ENCODE measurements around the gene GRM7. TPM values are rescaled to one million over a fixed set of nuclear protein-coding genes. Genes with fewer than 3 reads are reported as not detected.

The GRM7 gene
- total RNA-seq, 1 donor from 2014 or later = 9.9 TPM

GRCh38 chr3:7577513-7577912 lies 716.6 kb downstream of the GRM7 start:
- TF ChIP-seq, protein P1, sequence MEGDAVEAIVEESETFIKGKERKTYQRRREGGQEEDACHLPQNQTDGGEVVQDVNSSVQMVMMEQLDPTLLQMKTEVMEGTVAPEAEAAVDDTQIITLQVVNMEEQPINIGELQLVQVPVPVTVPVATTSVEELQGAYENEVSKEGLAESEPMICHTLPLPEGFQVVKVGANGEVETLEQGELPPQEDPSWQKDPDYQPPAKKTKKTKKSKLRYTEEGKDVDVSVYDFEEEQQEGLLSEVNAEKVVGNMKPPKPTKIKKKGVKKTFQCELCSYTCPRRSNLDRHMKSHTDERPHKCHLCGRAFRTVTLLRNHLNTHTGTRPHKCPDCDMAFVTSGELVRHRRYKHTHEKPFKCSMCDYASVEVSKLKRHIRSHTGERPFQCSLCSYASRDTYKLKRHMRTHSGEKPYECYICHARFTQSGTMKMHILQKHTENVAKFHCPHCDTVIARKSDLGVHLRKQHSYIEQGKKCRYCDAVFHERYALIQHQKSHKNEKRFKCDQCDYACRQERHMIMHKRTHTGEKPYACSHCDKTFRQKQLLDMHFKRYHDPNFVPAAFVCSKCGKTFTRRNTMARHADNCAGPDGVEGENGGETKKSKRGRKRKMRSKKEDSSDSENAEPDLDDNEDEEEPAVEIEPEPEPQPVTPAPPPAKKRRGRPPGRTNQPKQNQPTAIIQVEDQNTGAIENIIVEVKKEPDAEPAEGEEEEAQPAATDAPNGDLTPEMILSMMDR (conservative IDR thresholded peaks at IDR 0.05) = no peak
- Mint-ChIP-seq H3K9me3 (peaks cover 4% of the 10 kb centered on the region), H3K27ac (no peak overlapping the region), H3K4me1 (ENCODE audit: unreplicated experiment) (peaks cover 6% of the 10 kb centered on the region), H3K36me3 (peaks cover 3% of the 10 kb centered on the region), H3K4me3 (no peak overlapping the region), H3K27me3 (peaks cover 2% of the 10 kb centered on the region)
- DNase-seq (ENCODE audit: extremely low spot score, unreplicated experiment) = no peak

- Mint-ChIP-seq H3K9me3 (peaks cover 13% of the 10 kb centered on the region), H3K4me1 (ENCODE audit: unreplicated experiment) (no peaks in the 10 kb centered on the region), H3K27ac (no peak overlapping the region), H3K36me3 (peaks cover 3% of the 10 kb centered on the region), H3K27me3 (peaks cover 2% of the 10 kb centered on the region), H3K4me3 (no peak overlapping the region)
- DNase-seq (ENCODE audit: extremely low spot score, unreplicated experiment) = no peak
- TF ChIP-seq, protein P1 (conservative IDR thresholded peaks at IDR 0.05) = no peak
Measured at GRCh38 chr3:7581831-7582230, 720.9 kb downstream of the GRM7 start.

GRCh38 chr3:7585052-7585451 lies 724.1 kb downstream of the GRM7 start:
- H3K27me3 Mint-ChIP-seq = no peaks in the 10 kb centered on the region
- H3K4me1 Mint-ChIP-seq (ENCODE audit: unreplicated experiment) = peaks cover 4% of the 10 kb centered on the region
- TF ChIP-seq, protein P1 (conservative IDR thresholded peaks at IDR 0.05) = no peak
- no peaks in the 10 kb centered on the region for H3K36me3 Mint-ChIP-seq
- no peak overlapping the region for H3K4me3 Mint-ChIP-seq
- no peak overlapping the region for H3K27ac Mint-ChIP-seq
- H3K9me3 Mint-ChIP-seq = peaks cover 13% of the 10 kb centered on the region
- DNase-seq (ENCODE audit: extremely low spot score, unreplicated experiment) = no peak

- H3K27ac Mint-ChIP-seq = no peak overlapping the region
- no peaks in the 10 kb centered on the region for H3K36me3 Mint-ChIP-seq
- H3K9me3 Mint-ChIP-seq = peaks cover 3% of the 10 kb centered on the region
- TF ChIP-seq, protein P1 (conservative IDR thresholded peaks at IDR 0.05) = no peak
- no peak for DNase-seq (ENCODE audit: extremely low spot score, unreplicated experiment)
- H3K27me3 Mint-ChIP-seq = no peaks in the 10 kb centered on the region
- H3K4me3 Mint-ChIP-seq = no peak overlapping the region
- peaks cover 6% of the 10 kb centered on the region for H3K4me1 Mint-ChIP-seq (ENCODE audit: unreplicated experiment)
Measured at GRCh38 chr3:7588236-7588635, 727.3 kb downstream of the GRM7 start.

GRCh38 chr3:7589526-7589925 lies 728.6 kb downstream of the GRM7 start:
- TF ChIP-seq, protein P1 (conservative IDR thresholded peaks at IDR 0.05) = no peak
- H3K9me3 Mint-ChIP-seq = no peaks in the 10 kb centered on the region
- peaks cover 6% of the 10 kb centered on the region for H3K4me1 Mint-ChIP-seq (ENCODE audit: unreplicated experiment)
- no peak overlapping the region for H3K4me3 Mint-ChIP-seq
- no peak for DNase-seq (ENCODE audit: extremely low spot score, unreplicated experiment)
- no peak overlapping the region for H3K27ac Mint-ChIP-seq
- no peaks in the 10 kb centered on the region for H3K27me3 Mint-ChIP-seq
- no peaks in the 10 kb centered on the region for H3K36me3 Mint-ChIP-seq

GRCh38 chr3:7602297-7602696 lies 741.4 kb downstream of the GRM7 start:
- H3K27me3 Mint-ChIP-seq = no peaks in the 10 kb centered on the region
- no peaks in the 10 kb centered on the region for H3K36me3 Mint-ChIP-seq
- DNase-seq (ENCODE audit: extremely low spot score, unreplicated experiment) = no peak
- peaks cover 3% of the 10 kb centered on the region for H3K4me1 Mint-ChIP-seq (ENCODE audit: unreplicated experiment)
- TF ChIP-seq, protein P1 (conservative IDR thresholded peaks at IDR 0.05) = no peak
- no peak overlapping the region for H3K27ac Mint-ChIP-seq
- H3K9me3 Mint-ChIP-seq = no peaks in the 10 kb centered on the region
- H3K4me3 Mint-ChIP-seq = no peak overlapping the region
